ENCODE data around the gene RAB36. TPM values are rescaled to one million over a fixed set of nuclear protein-coding genes. Genes with fewer than 3 reads are reported as not detected.

Gene RAB36
- total RNA-seq, 4 donors from 2014 or later: 0.38 to 1.0 (median 0.57) TPM

DNA sequence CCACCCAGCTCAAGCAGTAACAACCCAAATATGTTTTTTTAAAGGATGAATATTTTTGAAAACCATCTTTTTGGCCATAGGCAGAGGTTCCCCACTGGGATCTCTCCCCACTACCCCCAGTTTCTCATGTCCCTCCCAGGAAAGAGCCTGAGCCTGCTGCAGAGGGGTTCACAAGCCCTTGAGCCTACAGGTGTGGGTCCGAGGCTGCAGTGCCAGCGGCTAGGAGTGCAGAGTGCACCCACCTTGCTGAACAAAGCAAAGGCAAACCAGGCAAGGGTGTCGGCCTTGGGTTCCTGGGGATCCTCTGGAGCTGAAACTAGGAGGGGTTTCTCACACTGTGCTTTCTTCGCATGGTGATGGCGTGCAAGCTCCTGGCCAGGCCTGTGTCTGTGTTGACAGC lies 40.0 kb upstream of the RAB36 start:
- TF ChIP-seq, protein P1, sequence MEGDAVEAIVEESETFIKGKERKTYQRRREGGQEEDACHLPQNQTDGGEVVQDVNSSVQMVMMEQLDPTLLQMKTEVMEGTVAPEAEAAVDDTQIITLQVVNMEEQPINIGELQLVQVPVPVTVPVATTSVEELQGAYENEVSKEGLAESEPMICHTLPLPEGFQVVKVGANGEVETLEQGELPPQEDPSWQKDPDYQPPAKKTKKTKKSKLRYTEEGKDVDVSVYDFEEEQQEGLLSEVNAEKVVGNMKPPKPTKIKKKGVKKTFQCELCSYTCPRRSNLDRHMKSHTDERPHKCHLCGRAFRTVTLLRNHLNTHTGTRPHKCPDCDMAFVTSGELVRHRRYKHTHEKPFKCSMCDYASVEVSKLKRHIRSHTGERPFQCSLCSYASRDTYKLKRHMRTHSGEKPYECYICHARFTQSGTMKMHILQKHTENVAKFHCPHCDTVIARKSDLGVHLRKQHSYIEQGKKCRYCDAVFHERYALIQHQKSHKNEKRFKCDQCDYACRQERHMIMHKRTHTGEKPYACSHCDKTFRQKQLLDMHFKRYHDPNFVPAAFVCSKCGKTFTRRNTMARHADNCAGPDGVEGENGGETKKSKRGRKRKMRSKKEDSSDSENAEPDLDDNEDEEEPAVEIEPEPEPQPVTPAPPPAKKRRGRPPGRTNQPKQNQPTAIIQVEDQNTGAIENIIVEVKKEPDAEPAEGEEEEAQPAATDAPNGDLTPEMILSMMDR (IDR thresholded peaks at IDR 0.05; ENCODE audit: low read depth): no peak

GRCh38 chr22:23105919-23106318 lies 39.4 kb upstream of the RAB36 start:
- TF ChIP-seq, protein P1 (IDR thresholded peaks at IDR 0.05; ENCODE audit: low read depth): no peak

DNA sequence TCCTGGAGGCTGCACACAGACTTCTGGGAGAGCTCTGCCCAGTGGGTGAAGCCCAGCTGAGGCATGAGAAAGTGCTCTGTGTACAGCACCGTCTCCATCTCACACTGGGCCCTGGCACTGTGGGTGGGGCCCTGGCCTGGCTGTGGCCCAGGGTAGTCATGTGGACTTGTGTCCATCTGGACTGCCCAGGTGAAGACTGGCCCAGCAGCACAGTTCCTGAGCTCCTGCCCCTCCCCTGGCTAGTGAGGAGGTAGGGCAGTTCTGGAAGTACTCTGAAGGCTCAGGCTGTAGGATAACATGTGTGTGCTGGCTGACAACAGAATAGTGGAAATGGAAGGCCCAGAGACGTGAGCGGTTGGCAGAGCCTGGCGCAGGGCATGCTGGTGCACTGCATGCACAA lies 38.9 kb upstream of the RAB36 start:
- TF ChIP-seq, protein P1 (IDR thresholded peaks at IDR 0.05; ENCODE audit: low read depth): no peak

- TF ChIP-seq, protein P1 (IDR thresholded peaks at IDR 0.05; ENCODE audit: low read depth): no peak
Observed at GRCh38 chr22:23106906-23107367, 38.3 kb upstream of the RAB36 start.

DNA sequence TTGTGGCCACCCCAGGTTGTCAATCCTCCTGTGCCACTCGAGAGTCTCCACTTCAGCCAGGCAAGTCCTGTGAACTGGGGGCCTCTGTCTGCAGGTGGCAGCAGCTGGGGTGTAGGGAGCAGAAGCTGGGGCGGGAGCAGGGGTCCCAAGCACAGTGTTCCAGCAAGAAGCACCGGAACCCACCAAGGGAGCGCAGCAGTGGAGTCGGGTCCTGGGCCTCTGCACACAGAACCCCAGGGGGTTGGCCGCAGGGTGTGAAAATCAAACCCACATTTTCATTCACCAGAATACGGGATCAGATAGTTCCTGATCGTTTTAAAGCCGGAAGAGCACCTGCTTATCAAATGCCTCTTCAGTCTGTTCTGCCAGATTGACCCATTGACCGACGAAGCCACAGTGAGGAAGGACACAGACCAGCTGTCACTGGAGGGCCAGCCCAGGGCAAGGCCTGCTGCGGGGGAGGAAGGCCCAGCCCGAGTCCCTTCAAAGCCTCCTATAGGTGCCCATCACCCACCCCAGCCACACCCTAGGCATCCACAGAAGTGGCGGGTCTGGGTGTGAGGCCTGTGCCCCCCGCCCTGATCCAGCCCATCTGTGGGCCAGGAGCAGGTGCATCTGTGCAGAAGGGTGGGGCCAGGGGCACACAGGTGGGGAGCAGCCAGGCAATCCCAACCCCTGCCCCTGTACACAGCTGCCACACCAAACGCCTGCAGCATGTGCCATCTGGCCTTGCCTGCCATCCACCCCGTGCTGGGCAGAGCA lies 37.6 kb upstream of the RAB36 start:
- TF ChIP-seq, protein P1 (IDR thresholded peaks at IDR 0.05; ENCODE audit: low read depth): no peak

GRCh38 chr22:23108249-23109078 lies 36.8 kb upstream of the RAB36 start:
- TF ChIP-seq, protein P1 (IDR thresholded peaks at IDR 0.05; ENCODE audit: low read depth): no peak

DNA sequence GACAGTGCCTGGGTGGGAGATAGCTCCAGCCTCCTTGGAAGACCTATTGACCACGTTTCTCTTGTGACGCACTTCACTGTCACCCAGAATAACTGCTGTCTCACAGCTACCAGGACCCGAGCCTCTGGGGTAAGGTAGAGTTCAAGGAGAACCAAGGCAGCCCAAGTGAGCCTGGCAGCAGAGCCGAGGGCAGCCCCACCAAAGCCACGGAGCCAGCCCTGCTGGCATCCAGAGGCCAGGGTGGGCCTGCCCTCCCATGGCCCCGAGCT lies 36.3 kb upstream of the RAB36 start:
- TF ChIP-seq, protein P1 (IDR thresholded peaks at IDR 0.05; ENCODE audit: low read depth): no peak

Measured in subcutaneous adipose tissue (tissue), 4 donors.